Posterior vena cava (tissue), 2 donors: Measurements from ENCODE around the gene ARHGAP27. TPM values are rescaled to one million over a fixed set of nuclear protein-coding genes. Genes with fewer than 3 reads are reported as not detected.
A peak's percentile ranks its signal among the peaks of the same experiment; 100 is the strongest.

Experiments used
- DNase-seq: peaks from one replicate; pipeline ENCODE4 v3.0.0-alpha.2; 2020; ENCODE audit warnings: low spot score
- intact Hi-C, 2 donors: fragments of 100-400 bp; cut with DNase I; formaldehyde crosslinking; loops; one replicate each; pipeline versions ENCODE4 v1.14.1 to v1.14.2; 2022 to 2023
- total RNA-seq, 2 donors: library from RNA; stranded (reverse); fragmentation: NEBNext Ultra II Directional; extraction: Animal tissue kit (Norgen Biotek cat#: 25700); gene quantifications; one replicate each; pipeline ENCODE4 v1.2.1, GENCODE V29; 2021
- donor health status: DM: yes; HTN: yes; CAD: no.
- donor health status: DM: yes; HTN: yes; CAD: no.

The ARHGAP27 gene
- total RNA-seq, 2 donors from 2014 or later = 17.8 to 24.5 TPM

DNA sequence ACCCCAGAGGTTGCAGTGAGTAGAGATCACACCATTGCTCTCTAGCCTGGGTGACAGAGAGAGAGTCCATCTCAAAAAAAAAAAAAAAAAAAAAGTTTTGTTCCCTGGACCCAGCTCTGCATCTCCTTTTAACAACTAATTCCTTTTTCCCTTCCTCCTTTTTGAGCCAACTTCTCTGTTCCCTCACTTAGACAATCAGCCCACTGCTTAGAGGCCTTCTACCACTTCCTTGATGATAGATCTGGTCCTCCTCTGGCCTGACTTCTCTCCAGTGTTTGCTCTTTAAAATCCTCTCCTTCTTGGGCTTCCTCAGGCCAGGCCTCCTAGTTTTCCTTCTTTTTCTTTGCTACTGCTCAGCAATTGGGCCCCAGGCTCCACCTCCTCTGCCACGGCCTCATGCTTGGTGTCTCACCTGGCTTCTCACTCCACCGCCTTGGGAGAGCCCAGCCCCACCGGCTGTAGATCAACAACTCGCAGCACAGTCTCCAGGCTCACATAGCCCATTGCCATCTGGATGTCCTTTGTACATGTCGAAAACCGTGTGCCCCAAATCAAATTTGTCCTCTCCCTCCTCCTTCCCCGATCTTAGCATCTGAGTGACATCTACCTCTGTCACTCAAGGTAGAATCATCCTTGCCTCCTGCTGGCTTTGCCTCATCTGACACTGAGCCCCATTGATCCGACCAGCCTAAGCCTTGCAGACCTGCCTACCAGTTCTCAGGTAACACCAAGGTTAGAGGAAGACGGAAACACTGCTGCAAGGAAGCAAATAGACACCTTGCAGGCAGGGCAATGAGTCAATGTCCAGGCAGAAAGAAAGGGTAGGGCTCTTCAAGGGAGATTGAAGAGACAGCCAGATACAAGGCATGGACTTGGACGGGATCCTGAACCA lies 17.4 kb downstream of the ARHGAP27 start:
- DNase-seq = no peak
- intact Hi-C loops = no loop called here

DNA sequence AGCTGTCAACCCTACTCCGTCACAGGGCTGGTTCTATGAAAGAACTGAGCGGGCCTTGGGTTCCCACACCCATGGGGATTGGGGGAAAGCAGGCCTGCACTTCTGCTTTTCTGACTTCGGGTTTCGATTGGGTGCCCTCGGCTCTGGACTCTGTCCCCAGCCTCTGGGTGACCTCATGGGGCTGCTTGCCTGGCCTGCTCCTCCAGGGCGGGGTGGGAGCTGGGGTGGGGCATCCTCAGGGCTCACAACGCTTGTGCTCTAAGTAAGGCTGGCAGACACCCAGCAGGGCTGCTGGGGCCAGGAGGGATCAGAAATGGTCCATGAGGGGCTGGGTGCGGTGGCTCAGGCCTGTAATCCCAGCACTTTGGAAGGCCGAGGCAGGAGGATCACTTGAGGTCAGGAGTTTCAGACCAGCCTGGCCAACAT lies 19.2 kb downstream of the ARHGAP27 start:
- no peak for DNase-seq
- intact Hi-C loops = no loop called here

DNA sequence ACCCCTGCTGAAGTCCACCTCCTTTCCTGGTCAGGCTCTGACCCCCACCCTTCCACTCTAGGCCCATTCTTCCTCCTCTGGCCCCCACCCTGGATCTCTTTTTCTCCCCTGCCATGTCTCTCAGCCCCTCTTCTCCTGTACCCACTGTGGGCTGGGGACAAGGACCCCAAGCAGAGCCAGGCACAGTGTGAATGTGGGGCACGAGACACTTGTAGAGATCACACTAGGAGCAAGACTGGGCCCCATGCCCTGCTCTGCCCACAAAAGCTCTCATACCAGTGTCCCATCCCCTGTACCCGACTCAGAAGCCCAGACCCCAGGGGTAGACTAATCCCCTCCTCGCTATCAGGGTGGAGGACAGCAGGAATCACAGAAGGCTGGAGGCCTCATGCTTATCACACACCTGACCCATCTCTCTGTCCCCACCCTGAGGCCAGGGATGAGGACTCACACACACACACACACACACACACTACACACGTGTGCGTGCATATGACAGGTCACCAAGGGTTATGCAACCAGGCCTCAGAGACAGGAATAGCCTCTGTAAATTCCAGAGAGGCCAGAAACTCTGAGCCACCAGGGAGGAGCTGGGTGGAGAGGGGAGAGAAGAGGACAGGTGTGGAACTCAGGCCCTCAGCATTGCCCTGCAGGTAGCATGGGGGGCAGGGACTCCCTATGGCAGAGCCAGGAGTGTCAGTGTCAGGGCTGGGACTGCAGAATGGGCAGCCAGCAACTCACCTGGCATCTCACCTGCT lies 21.1 kb downstream of the ARHGAP27 start:
- intact Hi-C loops = no loop called here
- no peak for DNase-seq

DNA sequence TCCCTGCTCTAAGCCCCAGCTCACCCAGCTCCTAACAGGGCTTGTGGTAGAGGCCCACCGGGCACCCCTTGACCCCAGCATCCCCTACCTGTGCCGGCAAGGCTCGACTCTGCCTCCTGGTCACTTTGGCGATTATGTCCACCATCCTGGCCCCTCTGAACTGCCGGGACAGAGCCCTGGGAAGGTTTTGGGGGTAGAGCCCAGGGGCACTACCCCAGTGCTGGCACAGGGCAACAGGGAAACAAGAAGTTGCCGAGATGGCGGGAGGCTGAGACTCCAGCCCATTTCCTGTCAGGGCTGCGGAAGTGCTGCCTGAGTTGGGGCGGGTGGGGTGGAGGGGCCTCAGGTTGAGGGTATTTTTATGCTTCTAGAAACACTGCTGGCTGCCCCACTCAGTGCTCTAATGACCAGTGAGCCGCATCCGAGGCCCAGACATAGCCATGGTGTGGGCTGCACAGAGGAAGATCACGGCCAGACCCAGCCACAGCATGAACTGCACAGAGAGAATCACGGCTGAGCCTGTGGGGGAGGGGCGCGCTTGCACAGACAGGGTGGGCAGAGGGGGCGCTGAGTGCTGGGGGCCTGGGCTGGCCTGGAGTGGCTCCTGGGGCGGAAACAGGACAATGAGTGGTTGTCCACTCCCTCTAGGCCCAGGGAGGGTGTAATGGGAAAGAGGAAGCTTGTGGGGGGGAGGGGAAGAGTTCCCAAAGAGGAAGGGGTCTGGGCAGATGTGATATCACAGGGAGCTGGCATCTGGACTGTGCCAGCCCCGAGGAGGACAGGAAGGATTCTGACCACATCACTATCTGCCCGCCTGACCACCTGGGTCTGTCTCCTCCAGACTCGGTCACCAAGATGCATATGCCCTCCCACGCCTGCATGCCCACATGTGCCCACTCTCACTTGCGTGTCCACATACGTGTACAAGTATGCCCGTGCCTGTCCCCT lies 22.3 kb downstream of the ARHGAP27 start:
- intact Hi-C loops = no loop called here
- DNase-seq = no peak

DNA sequence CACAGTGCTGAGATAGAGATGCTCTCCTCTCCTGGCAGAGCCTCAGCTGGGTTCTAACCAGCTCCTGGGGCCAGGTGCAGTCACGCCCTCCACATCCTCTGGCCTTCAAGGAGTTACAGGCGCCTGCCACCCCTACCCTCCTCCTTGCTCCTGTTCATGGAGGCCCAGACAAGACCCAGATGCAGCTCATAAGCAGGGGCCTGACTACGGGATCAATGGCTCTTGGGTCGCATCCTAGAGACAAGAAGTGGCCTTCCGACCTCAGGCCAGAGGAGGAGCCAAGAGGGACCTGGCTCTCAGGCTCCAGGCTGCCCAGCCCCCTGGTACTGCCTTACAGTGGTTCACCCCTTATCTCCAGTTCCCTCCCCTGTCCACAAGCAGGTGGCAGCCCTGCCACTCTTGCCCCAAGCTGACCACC lies 23.0 kb downstream of the ARHGAP27 start:
- DNase-seq = no peak
- intact Hi-C loops = loop anchor here in 1 of 2 donors (5.0 kb wide), 1 partner anchor 1713 kb away; no protein-coding TSS in a partner anchor

DNA sequence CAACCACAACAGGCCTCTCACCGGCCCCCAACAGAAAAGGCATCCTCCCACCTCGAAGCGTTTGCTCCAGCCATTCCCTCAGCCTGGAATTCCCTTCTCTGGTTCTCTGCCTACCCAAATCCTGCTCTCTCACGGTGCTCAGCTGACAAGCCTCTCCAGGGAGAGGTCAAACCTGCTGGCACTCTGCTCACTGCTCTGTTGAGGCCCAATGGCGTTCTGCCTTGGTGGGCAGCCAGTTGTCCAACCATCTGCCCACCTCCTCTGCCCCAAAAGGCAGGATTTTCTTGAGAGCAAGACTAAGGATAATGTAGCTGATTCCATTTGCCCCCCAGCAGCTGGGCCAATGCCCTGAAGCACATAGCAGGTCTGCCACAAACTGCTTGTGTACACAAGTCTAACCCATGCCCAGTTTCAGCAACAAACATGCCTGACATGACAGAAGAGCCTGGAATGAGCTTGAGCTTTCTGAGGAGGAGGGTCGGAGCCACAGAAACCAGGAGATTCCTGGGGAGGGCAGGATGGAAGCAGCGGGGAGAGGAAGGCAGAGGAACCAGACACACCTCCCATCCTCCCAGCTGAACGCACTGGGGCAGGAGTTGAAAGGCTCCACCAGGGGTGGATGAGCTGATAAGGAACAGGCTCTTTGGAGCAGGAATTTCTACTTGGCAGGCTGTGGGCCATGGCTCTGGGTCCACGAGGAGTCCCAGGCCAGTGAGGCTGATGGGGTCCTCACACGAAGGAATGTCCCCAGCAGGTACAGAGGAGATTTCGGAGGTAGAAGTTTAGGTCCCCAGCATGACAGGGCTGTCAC lies 23.9 kb downstream of the ARHGAP27 start:
- intact Hi-C loops = loop anchor here in 1 of 2 donors (5.0 kb wide), 1 partner anchor 1713 kb away; no protein-coding TSS in a partner anchor
- DNase-seq = no peak

DNA sequence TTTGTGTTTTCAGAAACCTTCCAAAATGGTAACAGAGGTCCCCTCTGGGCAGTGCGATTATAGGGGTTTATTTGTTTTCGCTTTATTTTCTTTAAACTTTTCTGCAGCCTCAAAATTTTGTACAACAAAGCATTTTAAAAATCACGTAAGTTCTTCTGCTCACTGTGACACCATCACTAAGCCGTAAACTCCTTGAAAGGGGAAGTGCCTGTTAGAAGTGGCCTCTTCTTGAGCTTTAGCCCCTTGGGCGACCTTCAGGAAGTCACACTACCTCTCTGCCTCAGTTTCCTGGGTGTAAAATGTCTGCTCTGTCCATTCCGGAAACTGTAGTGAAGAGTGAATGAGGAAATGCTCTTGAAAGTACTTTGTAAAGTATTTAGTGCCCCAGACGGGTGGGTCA lies 26.6 kb downstream of the ARHGAP27 start:
- intact Hi-C loops = loop anchor here in 1 of 2 donors (5.0 kb wide), 1 partner anchor 1716 kb away; no protein-coding TSS in a partner anchor
- peak; percentile 9 for DNase-seq

DNA sequence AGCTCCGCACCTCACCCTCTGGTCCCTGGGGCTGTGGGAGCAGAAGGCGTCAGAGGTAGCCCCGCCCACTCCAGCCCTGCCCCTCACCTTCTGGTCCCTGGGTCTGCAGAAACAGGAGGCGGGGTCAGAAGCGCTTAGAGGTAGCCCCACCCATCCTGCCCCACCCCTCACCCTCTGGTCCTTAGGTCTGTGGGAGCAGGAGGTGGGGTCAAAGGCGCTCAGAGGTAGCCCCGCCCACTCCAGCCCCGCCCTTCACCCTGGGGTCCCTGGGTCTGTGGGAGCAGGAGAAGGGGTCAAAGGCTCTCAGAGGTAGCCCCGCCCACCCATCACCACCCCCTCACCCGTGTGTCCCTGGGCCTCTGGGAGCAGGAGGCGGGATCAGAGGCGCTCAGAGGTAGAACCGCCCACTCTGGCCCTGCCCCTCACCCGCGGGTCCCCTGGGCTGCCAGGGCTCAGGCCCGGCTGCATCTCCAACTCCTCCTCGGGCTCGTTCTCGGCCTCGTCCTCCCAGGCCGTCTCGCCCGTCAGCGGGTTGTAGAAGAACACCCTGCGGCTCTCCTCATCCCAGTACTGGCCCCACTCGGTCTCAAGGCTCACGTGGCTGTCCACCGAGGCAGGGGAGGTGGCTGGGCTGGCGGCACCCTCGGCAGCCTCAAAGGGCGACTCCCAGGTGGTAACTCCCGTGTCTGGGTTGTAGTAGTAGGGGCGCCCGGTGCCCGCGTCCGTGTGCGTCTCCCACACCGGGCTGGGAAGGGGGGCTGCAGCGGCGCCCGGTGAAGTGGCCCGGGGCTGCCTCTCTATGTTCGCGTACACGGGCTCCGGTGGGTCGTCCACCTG lies 27.2 kb downstream of the ARHGAP27 start:
- intact Hi-C loops = loop anchor here in 1 of 2 donors (1.0 to 5.0 kb wide), 2 partner anchors 42 to 1717 kb away; no protein-coding TSS in a partner anchor
- DNase-seq = peak; percentile 79

DNA sequence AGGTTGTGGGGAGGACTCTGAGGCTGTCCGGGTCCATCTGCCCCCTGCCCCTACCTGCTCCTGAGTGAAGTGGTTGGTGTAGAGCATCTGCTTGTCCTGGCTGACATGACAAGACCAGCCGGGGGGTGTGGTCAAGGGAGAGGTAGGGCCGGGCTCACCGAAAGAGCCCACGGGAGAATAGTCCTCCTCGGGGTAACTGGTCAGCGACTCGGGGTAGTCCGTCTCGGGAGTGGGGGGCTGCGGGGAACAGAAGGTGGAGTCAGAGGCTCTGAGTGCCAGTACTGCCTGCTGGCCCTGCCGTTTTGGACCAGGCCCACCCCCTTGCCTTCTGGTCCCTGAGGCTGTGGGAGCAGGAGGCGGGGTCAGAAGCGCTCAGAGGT lies 27.8 kb downstream of the ARHGAP27 start:
- DNase-seq = no peak
- intact Hi-C loops = loop anchor here in 1 of 2 donors (1.0 to 5.0 kb wide), 2 partner anchors 42 to 1717 kb away; no protein-coding TSS in a partner anchor

DNA sequence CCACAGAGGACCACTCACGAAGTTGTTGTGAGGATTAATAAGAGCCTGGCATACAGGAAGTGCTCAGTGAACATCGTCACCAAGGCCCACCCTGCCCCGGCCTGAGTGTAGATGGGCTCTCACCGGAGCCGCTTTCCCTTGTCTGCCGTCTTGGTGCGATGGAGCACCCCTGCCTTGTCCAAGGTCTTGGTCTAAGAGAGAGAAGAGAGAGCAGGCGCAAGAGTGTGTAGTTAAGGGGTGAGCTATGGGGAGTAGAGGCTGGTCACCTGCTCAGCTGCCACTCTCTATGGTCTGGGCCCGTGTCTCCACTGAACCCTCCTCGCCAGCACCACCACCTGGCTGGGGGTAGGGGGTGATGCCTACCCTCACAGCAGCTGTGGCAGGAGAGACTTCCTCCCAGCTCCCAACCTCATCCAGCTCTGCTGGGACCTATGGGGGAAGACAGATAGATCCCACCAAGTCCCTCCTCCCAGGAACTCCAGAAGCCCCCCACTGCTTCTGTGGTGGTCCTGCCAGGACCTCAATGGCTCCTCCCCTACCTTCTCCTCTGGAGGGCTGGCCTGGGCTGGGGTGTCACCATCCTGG lies 28.7 kb downstream of the ARHGAP27 start:
- intact Hi-C loops = no loop called here
- no peak for DNase-seq

DNA sequence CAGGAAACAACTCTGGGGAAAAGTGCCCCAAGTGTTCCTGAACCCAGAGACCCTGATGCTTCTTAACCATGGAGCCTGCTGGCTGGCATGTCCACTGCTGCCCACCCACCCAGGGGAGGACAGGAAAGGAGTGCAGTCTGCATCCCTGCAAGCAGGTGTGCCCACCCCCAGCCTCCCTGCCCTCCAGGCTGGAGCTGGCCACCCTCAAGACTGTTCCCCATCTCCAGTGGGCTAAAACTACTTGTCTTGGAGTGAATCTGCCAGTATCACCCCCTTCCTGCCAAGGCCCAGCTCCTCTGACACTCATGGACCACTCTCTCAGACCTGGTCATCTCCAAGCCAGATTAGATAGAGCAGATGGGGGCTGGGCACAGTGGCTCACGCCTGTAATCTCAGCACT lies 29.8 kb downstream of the ARHGAP27 start:
- intact Hi-C loops = no loop called here
- peak; percentile 14 for DNase-seq

DNA sequence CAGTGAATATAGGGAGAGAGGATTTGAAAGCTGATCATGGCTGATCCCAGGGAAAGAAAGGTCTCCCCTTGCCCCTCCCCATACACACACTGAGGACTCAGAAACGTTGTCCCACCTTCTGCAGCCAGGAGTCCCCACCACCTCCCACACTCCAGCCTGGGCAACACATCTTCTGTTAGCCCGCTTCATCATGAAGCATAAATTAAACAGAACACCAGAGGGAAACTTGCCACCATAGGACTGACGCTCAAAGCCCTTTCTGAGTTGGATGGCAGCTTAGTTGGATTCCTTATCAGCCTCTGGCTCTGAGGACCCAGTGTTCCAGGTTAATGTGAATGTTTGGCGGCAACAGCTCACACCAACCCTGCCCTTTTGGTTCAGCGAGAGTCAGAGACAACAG lies 33.9 kb downstream of the ARHGAP27 start:
- no peak for DNase-seq
- intact Hi-C loops = no loop called here

DNA sequence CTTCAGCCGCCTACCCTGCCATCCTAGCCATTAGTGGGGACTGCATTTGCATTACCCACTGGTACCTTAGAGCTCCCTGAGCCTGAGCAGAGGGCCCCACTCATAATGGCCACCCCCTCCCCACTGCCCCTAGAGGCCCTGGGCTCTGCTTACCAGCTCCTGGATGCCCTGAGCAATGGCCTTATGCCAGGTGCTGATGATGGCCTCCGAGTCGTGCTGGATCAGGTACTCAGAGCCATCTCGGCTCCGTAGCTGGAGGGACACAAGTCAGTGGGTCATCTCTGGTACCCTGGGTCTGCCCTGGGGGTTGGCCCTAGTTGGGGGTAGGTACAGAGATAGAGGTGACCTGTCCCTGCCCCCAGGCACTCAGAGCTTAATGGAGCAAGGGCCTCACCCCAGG lies 34.9 kb downstream of the ARHGAP27 start:
- intact Hi-C loops = no loop called here
- no peak for DNase-seq

DNA sequence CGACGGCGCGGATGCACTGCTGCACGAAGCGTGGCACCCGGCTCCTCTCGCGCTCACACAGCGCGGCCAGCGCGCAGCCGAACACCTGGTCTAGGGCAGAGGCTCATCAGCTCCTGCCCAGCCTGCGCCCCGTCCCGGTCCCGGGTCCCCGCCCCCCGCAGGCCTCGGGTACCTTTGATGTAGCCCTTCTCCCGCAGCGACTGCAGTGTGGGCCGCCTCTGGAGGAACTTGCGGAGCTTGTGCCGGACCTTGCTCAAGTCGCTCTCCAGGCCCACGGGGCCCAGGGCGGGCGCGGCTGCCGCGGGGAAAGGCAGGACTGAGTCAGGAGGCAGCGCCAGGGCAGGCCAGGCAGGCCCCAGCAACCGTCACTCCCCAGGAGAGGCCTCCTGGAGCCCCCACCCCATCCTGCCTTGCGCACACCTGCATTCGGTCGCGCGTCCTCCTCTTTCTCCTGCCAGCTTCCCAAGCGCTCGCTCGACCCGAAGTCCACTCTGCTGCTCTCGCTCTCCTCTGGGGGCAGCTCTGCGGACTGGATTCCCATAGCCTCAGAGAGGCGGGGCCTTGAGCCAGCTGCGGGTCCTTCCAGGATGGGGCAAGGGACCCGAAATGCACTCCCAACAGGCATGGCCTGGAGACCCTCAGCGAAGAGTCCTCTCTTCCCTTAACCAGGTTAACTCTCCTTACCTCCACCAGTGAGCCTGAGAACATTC lies 36.0 kb downstream of the ARHGAP27 start:
- DNase-seq = no peak
- intact Hi-C loops = no loop called here

DNA sequence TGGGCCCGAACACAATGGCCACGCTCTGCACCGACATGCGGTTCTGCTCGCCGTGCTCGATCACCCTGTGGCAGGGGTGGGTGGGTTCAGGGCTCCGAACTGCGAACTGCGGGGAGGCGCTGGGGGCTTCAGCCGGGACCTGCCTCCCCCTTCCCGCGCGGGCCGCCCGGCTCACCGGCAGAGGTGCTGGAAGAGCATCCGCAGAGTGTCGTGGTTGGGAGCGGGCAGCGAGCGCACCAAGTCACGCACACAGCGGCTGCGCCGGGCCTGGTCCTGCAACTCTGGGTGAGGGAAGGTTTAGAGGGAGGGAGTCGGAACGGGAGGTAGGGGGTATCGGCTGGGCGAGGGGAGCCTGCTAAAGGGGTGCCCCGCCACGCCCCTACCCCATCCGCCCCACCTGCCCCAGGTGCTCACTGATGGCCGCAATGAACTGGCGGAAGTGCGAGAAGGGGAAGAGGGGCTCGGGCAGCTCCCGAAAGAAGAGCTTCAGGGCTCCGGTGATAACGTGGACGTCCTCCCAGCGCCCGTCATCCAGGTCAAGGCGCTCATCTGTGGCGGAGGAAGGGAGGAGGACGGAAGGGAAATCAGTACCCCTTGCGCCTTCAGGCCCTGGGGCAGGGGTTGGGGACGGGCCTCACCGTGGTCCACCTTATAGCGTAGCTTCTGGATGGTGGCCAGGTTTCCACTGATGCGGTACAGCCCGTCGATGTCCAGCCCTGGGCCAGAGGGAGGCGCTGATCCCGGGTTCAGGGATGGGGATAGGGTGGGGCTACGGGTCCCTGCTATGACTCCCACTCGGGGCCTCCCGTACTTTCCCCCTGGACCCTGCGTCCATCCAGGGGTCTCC lies 36.9 kb downstream of the ARHGAP27 start:
- DNase-seq = no peak
- intact Hi-C loops = no loop called here
